HG03432 (cell line): Measurements from ENCODE around the gene NSD1.
"Not testable (repeated sequence)": the region's sequence is repeated elsewhere in the genome, so short reads cannot be mapped to it uniquely, and the experiment has no call there.

Experiments used
- ATAC-seq: cut with Tn5 transposase; IDR thresholded peaks from one replicate; pipeline ENCODE4 v1.9.1; 2021; ENCODE audit warnings: mild to moderate bottlenecking, moderate library complexity; ENCODE audit not compliant: unreplicated experiment

NSD1 gene

DNA sequence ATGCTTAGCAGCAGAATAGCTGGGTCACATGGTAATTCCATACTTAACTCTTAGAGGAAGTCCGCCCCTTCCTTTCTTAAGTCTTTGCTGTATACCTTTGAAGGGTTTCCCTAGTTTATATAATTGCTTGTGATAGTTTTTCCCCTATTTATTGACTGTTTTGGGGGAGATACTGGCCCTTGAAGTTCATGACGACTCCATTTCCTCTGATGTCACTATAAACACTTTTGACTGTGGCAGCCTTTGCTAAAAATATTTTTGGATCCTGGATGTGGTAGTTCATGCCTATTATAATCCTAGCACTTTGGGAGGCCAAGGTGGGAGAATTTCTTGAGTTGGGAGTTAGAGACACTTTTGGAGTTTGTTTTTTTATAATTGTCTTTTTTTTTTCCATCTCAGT lies 38.4 kb downstream of the NSD1 start:
- no peak for ATAC-seq

DNA sequence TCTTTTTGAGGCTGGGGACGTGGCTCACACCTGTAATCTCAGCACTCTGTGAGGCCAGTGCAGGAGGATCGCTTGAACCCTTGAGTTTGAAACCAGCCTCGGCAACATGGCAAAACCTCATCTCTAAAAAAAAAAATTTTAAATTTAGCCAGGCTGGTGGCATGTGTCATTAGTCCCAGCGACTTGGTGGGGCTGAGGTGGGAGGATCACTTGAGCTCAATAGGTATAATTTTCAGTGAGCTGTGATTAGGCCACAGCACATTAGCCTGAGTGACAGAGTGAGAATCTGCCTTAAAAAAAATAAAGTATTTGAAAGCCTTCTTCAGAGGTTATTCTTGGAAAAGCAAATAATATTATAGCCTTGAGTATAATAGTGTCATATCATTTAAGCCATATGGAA lies 41.8 kb downstream of the NSD1 start:
- no peak for ATAC-seq

DNA sequence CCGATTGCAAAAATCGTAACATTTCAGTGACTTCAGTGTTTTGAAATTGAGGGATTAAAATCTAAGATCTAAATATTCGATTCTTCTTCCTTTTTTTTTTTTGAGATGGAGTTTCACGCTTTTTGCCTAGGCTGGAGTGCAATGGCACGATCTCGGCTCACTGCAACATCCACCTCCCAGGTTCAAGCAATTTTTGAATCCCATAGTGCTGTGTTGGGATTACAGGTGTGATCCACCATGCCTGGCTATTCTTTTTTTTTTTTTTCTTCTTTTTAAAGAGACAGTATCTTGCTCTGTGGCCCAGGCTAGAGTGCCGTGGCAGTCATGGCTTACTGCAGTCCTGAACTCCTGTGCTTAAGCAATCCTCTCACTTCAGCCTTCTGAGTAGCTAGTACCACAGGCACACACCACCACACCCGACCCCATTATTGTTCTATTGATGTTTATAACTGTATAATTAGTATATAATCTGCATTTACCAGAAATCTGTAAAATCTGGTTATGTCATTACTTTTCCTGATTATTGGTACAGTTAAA lies 42.7 kb downstream of the NSD1 start:
- no peak for ATAC-seq

GRCh38 chr5:177177847-177178437 lies 44.4 kb downstream of the NSD1 start:
- ATAC-seq, result not testable (repeated sequence)

DNA sequence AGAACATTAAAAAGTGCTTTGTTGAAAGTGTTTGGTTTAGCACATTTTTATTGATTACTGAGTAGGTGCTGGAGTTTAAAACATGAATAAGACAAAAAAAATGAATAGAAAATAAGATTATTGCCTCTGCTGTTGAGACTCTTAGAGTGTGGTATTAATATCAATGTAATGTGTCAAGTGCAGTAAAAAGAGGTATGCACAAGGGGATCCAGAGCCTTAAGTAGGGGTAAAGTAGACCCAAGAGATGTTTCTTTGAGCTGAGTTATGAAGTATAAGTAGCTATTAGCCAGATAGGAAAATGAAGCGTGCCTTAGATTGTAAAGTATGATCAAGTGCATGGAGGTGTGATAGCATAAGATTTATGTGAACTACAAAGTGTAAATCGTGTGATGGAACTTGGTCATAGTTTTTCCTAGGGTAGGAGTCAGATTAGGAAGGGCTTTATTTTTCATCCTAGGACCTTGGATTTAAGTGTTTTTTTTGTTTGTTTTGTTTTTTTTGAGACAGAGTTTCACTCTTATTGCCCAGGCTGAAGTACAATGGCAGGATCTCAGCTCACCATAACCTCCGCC lies 45.2 kb downstream of the NSD1 start:
- no peak for ATAC-seq

DNA sequence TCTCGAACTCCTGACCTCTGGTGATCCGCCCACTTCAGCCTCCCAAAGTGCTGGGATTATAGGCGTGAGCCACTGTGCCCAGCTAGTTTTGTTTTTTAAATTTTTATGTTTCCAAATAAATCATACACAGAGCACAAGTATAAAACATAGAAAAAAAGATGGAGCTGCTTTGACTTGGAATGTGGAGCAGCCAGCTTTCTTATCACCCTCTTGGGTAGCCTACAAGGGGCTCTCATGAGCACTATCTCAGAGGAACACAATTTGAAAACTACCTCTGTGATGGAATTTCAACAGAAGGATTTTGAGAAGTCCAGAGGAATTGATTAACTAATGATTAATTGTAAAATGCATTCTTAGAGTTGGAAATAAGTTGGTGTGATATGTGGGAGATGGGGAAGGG lies 45.9 kb downstream of the NSD1 start:
- ATAC-seq, result no peak

DNA sequence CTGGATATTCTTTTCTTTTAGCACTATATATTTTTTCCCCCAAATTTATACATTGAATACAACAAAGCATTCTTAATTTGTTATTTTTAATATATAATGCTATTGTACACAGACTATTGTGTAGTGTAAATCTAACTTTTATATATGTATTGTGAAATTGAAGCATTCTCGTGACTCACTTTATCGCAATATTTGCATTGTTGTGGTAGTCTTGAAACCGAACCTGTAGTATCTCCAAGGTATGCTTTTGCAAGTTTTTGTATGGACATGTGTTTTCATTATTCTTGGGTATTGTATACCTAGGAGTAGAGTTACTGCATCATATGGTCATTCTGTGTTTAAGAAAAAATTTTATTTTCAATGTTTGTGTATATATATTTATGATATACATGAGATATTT lies 49.6 kb downstream of the NSD1 start:
- ATAC-seq, result no peak

- ATAC-seq, result no peak
These were observed 50.3 kb downstream of the NSD1 start for GRCh38 chr5:177183766-177184360.

DNA sequence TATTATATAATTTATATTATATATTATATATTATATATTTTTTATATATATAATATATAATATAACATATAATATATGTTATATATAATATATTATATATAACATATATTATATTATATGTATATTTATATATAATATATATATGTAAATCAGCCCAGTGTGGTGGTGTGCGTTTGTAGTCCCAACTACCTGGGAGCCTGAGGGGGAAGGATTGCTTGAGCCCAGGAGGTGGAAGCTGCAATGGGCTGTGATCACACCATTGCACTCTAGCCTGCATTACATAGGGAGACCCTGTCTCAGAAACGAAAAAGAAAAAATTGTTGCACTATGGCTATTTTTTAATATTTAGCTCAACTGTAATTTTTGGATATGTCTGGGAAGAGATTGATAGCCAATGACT lies 52.4 kb downstream of the NSD1 start:
- ATAC-seq, result no peak

- no peak for ATAC-seq
These were observed 53.1 kb downstream of the NSD1 start for GRCh38 chr5:177186645-177187044.

- ATAC-seq, result no peak
These were observed 55.2 kb downstream of the NSD1 start for GRCh38 chr5:177188775-177189174.

GRCh38 chr5:177189416-177189815 lies 55.8 kb downstream of the NSD1 start:
- no peak for ATAC-seq

GRCh38 chr5:177189965-177190364 lies 56.4 kb downstream of the NSD1 start:
- ATAC-seq, result no peak

DNA sequence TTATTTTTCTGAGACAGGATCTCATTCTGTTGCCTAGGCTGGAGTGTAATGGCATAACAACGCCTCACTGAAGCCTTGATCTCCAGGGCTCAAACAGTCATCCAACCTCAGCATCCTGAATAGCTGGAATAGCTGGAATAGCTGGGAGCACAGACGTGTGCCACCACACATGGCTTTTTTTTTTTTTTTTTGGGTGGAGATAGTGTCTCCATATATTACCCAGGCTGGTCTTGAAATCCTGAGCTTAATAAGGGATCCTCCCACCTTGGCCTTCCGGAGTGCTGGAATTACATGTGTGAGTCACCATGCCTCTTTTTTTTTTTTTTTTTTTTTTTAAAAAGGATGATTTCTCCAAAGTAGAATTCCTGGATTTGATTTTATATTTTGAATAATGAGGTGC lies 60.7 kb downstream of the NSD1 start:
- no peak for ATAC-seq

DNA sequence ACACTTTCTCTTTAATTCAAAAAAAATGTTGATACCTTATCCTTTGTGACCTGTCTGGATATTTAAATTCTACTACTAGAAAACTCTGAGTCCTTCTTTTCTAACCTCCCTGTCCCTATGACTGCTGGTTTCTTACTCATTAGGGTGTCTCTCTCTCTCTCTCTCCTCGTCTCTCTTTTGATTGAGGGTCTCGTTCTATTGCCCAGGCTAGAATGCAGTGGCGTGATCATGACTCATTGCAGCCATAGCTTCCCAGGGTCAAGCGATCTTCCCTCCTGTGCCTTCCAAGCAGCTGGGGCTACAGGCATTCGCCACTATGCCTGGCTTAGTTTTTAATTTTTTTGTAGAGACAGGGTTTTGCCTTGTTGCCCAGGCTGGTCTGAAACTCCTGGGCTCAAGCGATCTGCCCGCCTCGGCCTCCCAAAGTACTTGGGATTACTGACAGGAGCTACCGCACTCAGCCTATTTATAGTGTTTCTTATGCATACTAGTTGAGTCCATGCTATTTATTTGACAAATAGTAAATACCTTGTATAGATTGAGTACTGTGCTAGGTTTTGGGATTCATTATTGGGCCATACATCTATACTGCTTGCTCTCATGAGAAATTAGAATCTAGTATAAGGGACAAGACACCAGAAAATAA lies 61.9 kb downstream of the NSD1 start:
- ATAC-seq, result no peak

GRCh38 chr5:177198738-177199137 lies 65.2 kb downstream of the NSD1 start:
- ATAC-seq, result no peak

- ATAC-seq, result no peak
These were observed 70.7 kb downstream of the NSD1 start for GRCh38 chr5:177204281-177204680.

DNA sequence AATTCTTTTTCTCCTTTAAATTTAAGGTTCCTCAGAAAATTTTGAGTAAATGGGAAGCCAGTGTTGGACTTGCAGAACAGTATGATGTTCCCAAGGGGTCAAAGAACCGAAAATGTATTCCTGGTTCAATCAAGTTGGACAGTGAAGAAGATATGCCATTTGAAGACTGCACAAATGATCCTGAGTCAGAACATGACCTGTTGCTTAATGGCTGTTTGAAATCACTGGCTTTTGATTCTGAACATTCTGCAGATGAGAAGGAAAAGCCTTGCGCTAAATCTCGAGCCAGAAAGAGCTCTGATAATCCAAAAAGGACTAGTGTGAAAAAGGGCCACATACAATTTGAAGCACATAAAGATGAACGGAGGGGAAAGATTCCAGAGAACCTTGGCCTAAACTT lies 76.0 kb downstream of the NSD1 start:
- no peak for ATAC-seq

DNA sequence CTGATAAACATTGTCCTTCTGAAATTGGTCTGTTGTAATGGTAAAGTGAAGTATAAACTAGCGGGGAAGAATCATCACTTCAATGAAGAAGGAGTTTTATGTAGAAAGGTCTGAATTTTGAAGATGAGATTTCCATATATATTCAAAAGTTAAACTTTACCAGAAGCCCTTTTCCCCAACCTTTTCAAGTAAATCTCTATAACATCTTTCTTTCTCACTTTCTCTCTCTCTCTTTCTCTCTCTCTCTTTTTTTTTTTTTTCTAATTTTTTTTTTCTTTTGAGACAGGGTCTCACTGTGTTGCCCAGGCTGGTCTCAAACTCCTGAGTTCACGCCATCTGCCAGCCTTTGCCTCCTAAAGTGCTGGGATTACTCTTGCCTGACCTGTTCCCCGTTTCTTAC lies 78.7 kb downstream of the NSD1 start:
- ATAC-seq, result no peak

- no peak for ATAC-seq
These were observed 87.0 kb downstream of the NSD1 start for GRCh38 chr5:177220576-177220975.

- no peak for ATAC-seq
These were observed 88.7 kb downstream of the NSD1 start for GRCh38 chr5:177222269-177222668.

GRCh38 chr5:177225798-177226197 lies 92.2 kb downstream of the NSD1 start:
- ATAC-seq, result no peak
